H1 (cell line): Measurements from ENCODE around the gene ZNF385B. TPM values are rescaled to one million over a fixed set of nuclear protein-coding genes. Genes with fewer than 3 reads are reported as not detected.
A peak's percentile ranks its signal among the peaks of the same experiment; 100 is the strongest.

Experiments used
- CTCF ChIA-PET: fragments of 300-600 bp; sonication (Branson Sonifier 250); formaldehyde crosslinking; loops from one replicate; lab custom pipeline; 2021; ENCODE audit not compliant: partially characterized antibody; lab: Charles Lee
- POLR2A ChIA-PET: fragments of 300-600 bp; sonication (Branson Sonifier 250); formaldehyde crosslinking; loops from one replicate; lab custom pipeline; 2021; ENCODE audit warnings: inconsistent platforms; ENCODE audit not compliant: partially characterized antibody; lab: Charles Lee
- DNase-seq, 2 experiments: peaks; one replicate each; pipeline versions ENCODE4 v3.0.0 to v3.0.0-alpha.2; 2010 to 2022; ENCODE audit warnings: low spot score in 2 of 2, low read depth in 1 of 2, mixed read lengths in 1 of 2
- FAIRE-seq: peaks from 2 replicates; lab custom pipeline; 2011; peaks lifted over from hg19 to GRCh38; lab: Jason Lieb, UNC
- H2AFZ ChIP-seq: 2 replicates; pipeline ENCODE4 v1.8.1; 2012; ENCODE audit warnings: low read length, inconsistent platforms
- H2AK5ac ChIP-seq: 2 replicates; pipeline ENCODE4 v1.6.1; 2013; ENCODE audit warnings: low read depth, low read length
- H2BK120ac ChIP-seq: replicated peaks from 2 replicates; pipeline ENCODE3; 2013; ENCODE audit warnings: low read depth, low read length, inconsistent platforms
- H2BK12ac ChIP-seq: 2 replicates; pipeline ENCODE4 v1.6.1; 2013; ENCODE audit warnings: low read depth, low read length
- H2BK15ac ChIP-seq: 2 replicates; pipeline ENCODE4 v1.6.1; 2013; ENCODE audit warnings: low read length
- H2BK20ac ChIP-seq: 2 replicates; pipeline ENCODE4 v1.6.1; 2013; ENCODE audit warnings: low read length
- H2BK5ac ChIP-seq: 2 replicates; pipeline ENCODE4 v1.6.1; 2013; ENCODE audit warnings: low read depth, low read length
- H3K14ac ChIP-seq: 2 replicates; pipeline ENCODE4 v1.6.1; 2013; ENCODE audit warnings: inconsistent platforms; ENCODE audit not compliant: insufficient read length
- H3K18ac ChIP-seq: 2 replicates; pipeline ENCODE4 v1.6.1; 2013; ENCODE audit warnings: low read length; ENCODE audit errors: extremely low read depth
- H3K23ac ChIP-seq: 2 replicates; pipeline ENCODE4 v1.6.1; 2013; ENCODE audit warnings: inconsistent platforms; ENCODE audit not compliant: insufficient read length
- H3K23me2 ChIP-seq: 2 replicates; pipeline ENCODE4 v1.6.1; 2013; ENCODE audit warnings: low read depth, low read length
- H3K27ac ChIP-seq: 2 replicates; pipeline ENCODE4 v1.6.1; 2011; ENCODE audit warnings: low read depth, low read length, inconsistent platforms
- H3K27me3 ChIP-seq, 4 experiments: replicated peaks in 1 of 4; 1 replicate in 1 of 4; 2 replicates in 3 of 4; pipeline versions ENCODE4 v1.6.1 to v1.8.1; 2011 to 2013; ENCODE audit warnings: low read length in 3 of 4, mild to moderate bottlenecking in 3 of 4, inconsistent platforms in 2 of 4, mixed read lengths in 2 of 4, moderate library complexity in 1 of 4; ENCODE audit not compliant: control insufficient read depth in 3 of 4, insufficient read depth in 3 of 4; ENCODE audit errors: extremely low read depth in 1 of 4
- H3K36me3 ChIP-seq, 4 experiments: 2 replicates each; pipeline versions ENCODE4 v1.6.1 to v1.8.1; 2011 to 2013; ENCODE audit warnings: mild to moderate bottlenecking in 4 of 4, low read length in 3 of 4, moderate library complexity in 2 of 4, control low read depth in 1 of 4, inconsistent platforms in 1 of 4; ENCODE audit not compliant: insufficient read depth in 4 of 4, control insufficient read depth in 2 of 4
- H3K4ac ChIP-seq: replicated peaks from 2 replicates; pipeline ENCODE3; 2013; ENCODE audit warnings: low read length, low read depth, mixed read lengths, inconsistent platforms; ENCODE audit not compliant: insufficient read length
- H3K4me1 ChIP-seq, 4 experiments: replicated peaks in 1 of 4; 1 replicate in 1 of 4; 2 replicates in 3 of 4; pipeline versions ENCODE4 v1.6.1 to v1.8.1; 2011 to 2013; ENCODE audit warnings: low read length in 3 of 4, inconsistent platforms in 2 of 4, mixed read lengths in 1 of 4; ENCODE audit not compliant: insufficient read depth in 4 of 4, control insufficient read depth in 3 of 4
- H3K4me2 ChIP-seq, 2 experiments: 2 replicates each; pipeline versions ENCODE4 v1.6.1 to v1.8.1; 2011 to 2013; ENCODE audit warnings: low read depth in 2 of 2, low read length in 2 of 2, control low read depth in 1 of 2, inconsistent platforms in 1 of 2, mild to moderate bottlenecking in 1 of 2; ENCODE audit not compliant: insufficient read depth in 1 of 2
- H3K4me3 ChIP-seq, 4 experiments: fragments of 200-600, 300-600 bp in 1 of 4; sonication (generic), shearing (Covaris generic), sonication (Bioruptor Twin) in 1 of 4; 2 replicates each; pipeline versions ENCODE4 v1.5.1 to v1.8.1; 2011 to 2016; ENCODE audit warnings: low read length in 4 of 4, low read depth in 3 of 4, control low read depth in 2 of 4, inconsistent platforms in 2 of 4, mild to moderate bottlenecking in 2 of 4, mixed read lengths in 1 of 4, moderate library complexity in 1 of 4; ENCODE audit not compliant: insufficient read depth in 2 of 4; ENCODE audit errors: extremely low read depth in 1 of 4
- H3K56ac ChIP-seq: replicated peaks from 2 replicates; pipeline ENCODE3; 2013; ENCODE audit warnings: low read depth, mild to moderate bottlenecking, mixed read lengths, low read length, inconsistent platforms; ENCODE audit not compliant: insufficient read length
- H3K79me1 ChIP-seq: 2 replicates; pipeline ENCODE4 v1.6.1; 2013; ENCODE audit warnings: low read depth, low read length, control low read depth
- H3K79me2 ChIP-seq, 2 experiments: 2 replicates each; pipeline versions ENCODE4 v1.6.1 to v1.8.1; 2012 to 2013; ENCODE audit warnings: low read length in 2 of 2, mild to moderate bottlenecking in 2 of 2, inconsistent platforms in 1 of 2; ENCODE audit not compliant: insufficient read depth in 2 of 2, control insufficient read depth in 1 of 2
- H3K9ac ChIP-seq, 4 experiments: replicated peaks in 1 of 4; 1 replicate in 1 of 4; 2 replicates in 3 of 4; pipeline versions ENCODE4 v1.6.1 to v1.8.1; 2011 to 2013; ENCODE audit warnings: low read depth in 3 of 4, low read length in 3 of 4, control low read depth in 2 of 4, mild to moderate bottlenecking in 2 of 4, moderate library complexity in 2 of 4, inconsistent platforms in 1 of 4; ENCODE audit errors: extremely low read depth in 1 of 4
- H3K9me3 ChIP-seq, 2 experiments: 2 replicates each; pipeline versions ENCODE4 v1.6.1 to v1.8.1; 2012 to 2013; ENCODE audit warnings: mild to moderate bottlenecking in 2 of 2, moderate library complexity in 2 of 2, control low read depth in 1 of 2, inconsistent platforms in 1 of 2, low read depth in 1 of 2, low read length in 1 of 2, mixed read lengths in 1 of 2; ENCODE audit not compliant: insufficient read depth in 2 of 2
- H4K20me1 ChIP-seq, 2 experiments: replicated peaks in 1 of 2; 2 replicates each; pipeline versions ENCODE3 to v1.8.1; 2011 to 2013; ENCODE audit warnings: inconsistent platforms in 2 of 2, low read length in 2 of 2, mild to moderate bottlenecking in 1 of 2; ENCODE audit not compliant: insufficient read depth in 2 of 2, control insufficient read depth in 1 of 2
- H4K5ac ChIP-seq: 2 replicates; pipeline ENCODE4 v1.6.1; 2013; ENCODE audit warnings: low read length, low read depth, mixed read lengths, inconsistent platforms; ENCODE audit not compliant: insufficient read length
- H4K8ac ChIP-seq: 2 replicates; pipeline ENCODE4 v1.8.0; 2013; ENCODE audit warnings: mild to moderate bottlenecking, moderate library complexity, low read length, inconsistent platforms; ENCODE audit not compliant: insufficient read depth; ENCODE audit errors: extremely low read depth
- H4K91ac ChIP-seq: replicated peaks from 2 replicates; pipeline ENCODE3; 2013; ENCODE audit warnings: low read length, mixed read lengths, inconsistent platforms; ENCODE audit not compliant: insufficient read length
- CTCF ChIP-seq, 3 experiments: IDR thresholded peaks; 1 replicate in 2 of 3; 2 replicates in 1 of 3; pipeline versions ENCODE4 v1.5.1 to v1.6.1; 2011; ENCODE audit warnings: low read length in 3 of 3, mild to moderate bottlenecking in 3 of 3, inconsistent platforms in 2 of 3, low read depth in 1 of 3, moderate library complexity in 1 of 3; ENCODE audit not compliant: insufficient read depth in 1 of 3; ENCODE audit errors: control extremely low read depth in 1 of 3
- NRF1 ChIP-seq: IDR thresholded peaks from 2 replicates; pipeline ENCODE4 v1.6.1; 2011; ENCODE audit warnings: mild to moderate bottlenecking, low read depth, low read length, improper control_type of control experiment
- RAD21 ChIP-seq, 2 experiments: IDR thresholded peaks in 1 of 2; conservative IDR thresholded peaks in 1 of 2; 2 replicates each; pipeline ENCODE4 v1.6.1; 2011; ENCODE audit warnings: low read depth in 2 of 2, low read length in 2 of 2, improper control_type of control experiment in 1 of 2, inconsistent platforms in 1 of 2, mild to moderate bottlenecking in 1 of 2, moderate library complexity in 1 of 2
- SIN3A ChIP-seq, 2 experiments: IDR thresholded peaks in 1 of 2; conservative IDR thresholded peaks in 1 of 2; 2 replicates each; pipeline ENCODE4 v1.6.1; 2011 to 2012; ENCODE audit warnings: low read length in 2 of 2, improper control_type of control experiment in 1 of 2, low read depth in 1 of 2, mild to moderate bottlenecking in 1 of 2
- SIX5 ChIP-seq: IDR thresholded peaks from 2 replicates; pipeline ENCODE4 v1.6.1; 2011; ENCODE audit warnings: mild to moderate bottlenecking, low read depth, low read length
- WGBS, 2 experiments: shearing (Covaris generic) in 1 of 2; methylation state at CpG; one replicate each; pipeline versions ENCODE4 v1.1.6 to v1.1.7; 2013 to 2015; ENCODE audit warnings: low lambda C conversion rate in 2 of 2, mixed read lengths in 2 of 2, inconsistent platforms in 1 of 2, low coverage in 1 of 2, missing lambda C conversion rate in 1 of 2; ENCODE audit not compliant: insufficient replicate concordance in 2 of 2, insufficient coverage in 1 of 2, insufficient read length in 1 of 2; ENCODE audit errors: extremely low coverage in 1 of 2, missing lambda C conversion rate in 1 of 2; 5-methylcytosine and 5-hydroxymethylcytosine counted together
- polyA plus RNA-seq, 7 experiments: library from polyadenylated mRNA; depleted of rRNA in 3 of 7; stranded (reverse) in 5 of 7; unstranded in 2 of 7; fragments of >200 nt in 5 of 7; fragments of 200-250 nt in 2 of 7; gene quantifications; 1 replicate in 5 of 7; 2 replicates in 1 of 7; 4 replicates in 1 of 7; pipeline versions ENCODE4 v1.2.1 to v1.2.3, GENCODE V29; 2011 to 2013; ENCODE audit warnings: missing spikeins in 2 of 7, mixed read lengths in 2 of 7
- total RNA-seq: library from RNA; stranded (reverse); fragmentation: NEBNext Ultra II Directional; extraction: Animal tissue kit (Norgen Biotek cat#: 25700); gene quantifications from 2 replicates; pipeline ENCODE4 v1.2.1, GENCODE V29; 2021

ZNF385B gene
- total and polyA plus RNA-seq, 2 of the 8 experiments (the other 6 are each of a cell fraction or from before 2014, with no cell fraction given) = 1.1 to 3.7 TPM

GRCh38 chr2:179440642-179441251, 420.7 kb downstream of the ZNF385B start:
- ChIA-PET CTCF (interaction anchor here (0.6 to 6.8 kb wide), 20 partner anchors 9 to 319 kb away, joined by 3 to 48 read pairs (median 3); no protein-coding TSS in a partner anchor), POLR2A (no interaction called here)
- Histone ChIP-seq H4K8ac (no peak overlapping the region), H3K4me3 (no peak overlapping the region), H3K27me3 (no peaks in the 10 kb centered on the region), H3K27ac (no peak overlapping the region), H4K20me1 (no peaks in the 10 kb centered on the region), H2BK120ac (no peak overlapping the region), H3K23me2 (no peaks in the 10 kb centered on the region), H4K91ac (no peak overlapping the region), H3K79me1 (no peaks in the 10 kb centered on the region), H2BK15ac (no peak overlapping the region), H2BK12ac (no peak overlapping the region), H3K79me2 (no peaks in the 10 kb centered on the region), H4K5ac (no peak overlapping the region), H2BK5ac (no peak overlapping the region), H3K36me3 (no peaks in the 10 kb centered on the region), H3K9ac (no peak overlapping the region), H3K18ac (no peak overlapping the region), H2AFZ (no peak overlapping the region), H3K9me3 (no peaks in the 10 kb centered on the region), H3K14ac (no peak overlapping the region), H3K4ac (no peak overlapping the region), H2BK20ac (peak overlapping the region; percentile 83; the same call in 1 of the 2 replicates), H2AK5ac (no peak overlapping the region), H3K56ac (no peak overlapping the region), H3K23ac (no peak overlapping the region), H3K4me2 (no peak overlapping the region), H3K4me1 (peaks cover 0 to 17% (median 7%) of the 10 kb centered on the region in 4 experiments; a peak in 6 of 7 replicates)
- 71% methylated on average over 5 of the region's 5 CpGs; no CpG with 5 or more reads in 1 of the 2 experiments for WGBS, 2 experiments
- no peak for FAIRE-seq
- no peak for DNase-seq
- TF ChIP-seq NRF1 (no peak), CTCF (IDR thresholded peaks at IDR 0.05; ENCODE audit: control extremely low read depth in 1 of 3, insufficient read depth in 1 of 3, low read depth in 1 of 3, low read length in 3 of 3) (peak in 2 of 3 experiments; percentile 35 to 58; a peak in 2 of 4 replicates), SIN3A (conservative IDR thresholded peaks at IDR 0.05 in 1 of 2, IDR thresholded peaks at IDR 0.05 in 1 of 2; ENCODE audit: low read depth in 1 of 2, low read length in 2 of 2) (no peak), SIX5 (no peak), RAD21 (IDR thresholded peaks at IDR 0.05 in 1 of 2, conservative IDR thresholded peaks at IDR 0.05 in 1 of 2; ENCODE audit: low read depth in 2 of 2, low read length in 2 of 2) (peak; percentile 47)
